SH-SY5Y (cell line): ENCODE measurements around the gene SLC38A10.

Source experiments
- GATA2 ChIP-seq: IDR thresholded peaks from 2 replicates; pipeline ENCODE4 v1.6.1; 2011; ENCODE audit warnings: mild to moderate bottlenecking, low read depth, low read length
- GATA3 ChIP-seq: IDR thresholded peaks from 2 replicates; pipeline ENCODE4 v1.6.1; 2011; ENCODE audit warnings: low read depth, mild to moderate bottlenecking, low read length, moderate library complexity

DNA sequence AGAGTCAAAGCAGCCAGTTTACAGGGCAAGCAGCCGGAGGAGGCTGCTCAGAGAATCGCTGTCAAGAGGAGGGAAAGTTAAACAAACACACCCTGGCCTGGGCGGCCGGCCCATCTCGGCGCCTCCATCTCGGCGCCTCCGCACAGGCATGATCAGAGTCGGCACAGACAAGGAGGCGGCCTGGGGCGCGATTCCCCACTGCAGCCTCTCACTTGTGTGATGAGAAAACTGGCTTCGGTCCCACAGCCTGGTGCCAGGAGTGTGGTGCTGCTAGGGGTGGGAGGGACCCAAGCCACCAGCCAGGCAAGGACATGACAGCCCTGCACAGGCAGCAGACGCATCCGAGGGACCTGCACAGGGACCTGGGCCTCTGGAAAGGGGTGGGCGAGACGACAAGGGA lies 17.7 kb downstream of the SLC38A10 start:
- TF ChIP-seq GATA3 (no peak), GATA2 (no peak)
